Progenitor cell of endocrine pancreas (in vitro differentiated cells): Measurements from ENCODE around the gene GPR78. TPM values are rescaled to one million over a fixed set of nuclear protein-coding genes. Genes with fewer than 3 reads are reported as not detected.

Experiments used
- DNase-seq: peaks from one replicate; pipeline ENCODE4 v3.0.0; 2021; ENCODE audit warnings: low spot score; ENCODE audit not compliant: unreplicated experiment
- H3K27ac Mint-ChIP-seq: 2 replicates; pipeline ENCODE4 v1.8.0; 2021; ENCODE audit warnings: mild to moderate bottlenecking, moderate library complexity, mixed read lengths
- H3K27me3 Mint-ChIP-seq: 2 replicates; pipeline ENCODE4 v1.8.0; 2021; ENCODE audit warnings: mixed read lengths
- H3K36me3 Mint-ChIP-seq: 2 replicates; pipeline ENCODE4 v1.8.0; 2022; ENCODE audit warnings: mixed read lengths; ENCODE audit not compliant: insufficient read depth
- H3K4me1 Mint-ChIP-seq: 2 replicates; pipeline ENCODE4 v1.8.0; 2021; ENCODE audit warnings: low read depth, mixed read lengths
- H3K4me3 Mint-ChIP-seq: 2 replicates; pipeline ENCODE4 v1.8.0; 2021; ENCODE audit warnings: low read depth, mild to moderate bottlenecking, moderate library complexity, mixed read lengths
- H3K9me3 Mint-ChIP-seq: 2 replicates; pipeline ENCODE4 v1.8.0; 2021; ENCODE audit warnings: low read depth, mixed read lengths
- CTCF ChIP-seq: fragments of 200-600 bp; sonication (generic); IDR thresholded peaks from one replicate; pipeline ENCODE4 v1.5.0; 2021; ENCODE audit warnings: antibody characterized with exemption, mild to moderate bottlenecking; ENCODE audit not compliant: unreplicated experiment
- total RNA-seq: library from RNA; stranded (reverse); gene quantifications from 2 replicates; pipeline ENCODE4 v1.2.1, GENCODE V29; 2021

The GPR78 gene
- total RNA-seq, 1 donor from 2014 or later = 0.31 TPM

DNA sequence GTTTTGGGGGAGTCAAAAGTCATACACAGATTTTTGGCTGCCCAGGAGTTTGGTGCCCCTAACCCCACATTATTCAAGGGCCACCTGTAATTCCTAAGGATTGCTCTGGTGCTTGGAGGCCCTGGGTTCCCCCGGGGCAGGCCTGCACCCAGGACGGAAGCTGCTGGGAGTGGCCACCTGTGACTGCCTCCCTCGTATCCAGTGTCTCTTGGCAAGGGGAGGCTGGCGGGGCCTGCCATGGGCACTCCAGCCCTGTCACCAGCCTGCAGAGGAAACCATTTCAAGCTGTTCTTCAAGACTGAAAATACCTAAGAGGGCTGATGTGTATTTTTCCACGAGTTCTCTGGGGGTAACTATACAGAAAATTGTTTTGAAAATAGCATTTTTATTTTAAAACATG is 24.5 kb upstream of the GPR78 start:
- H3K27ac Mint-ChIP-seq = no peak overlapping the region
- peaks cover 7% of the 10 kb centered on the region for H3K27me3 Mint-ChIP-seq
- no peak for DNase-seq
- peaks cover 11% of the 10 kb centered on the region for H3K4me1 Mint-ChIP-seq
- no peaks in the 10 kb centered on the region for H3K36me3 Mint-ChIP-seq
- H3K9me3 Mint-ChIP-seq = no peaks in the 10 kb centered on the region
- H3K4me3 Mint-ChIP-seq = no peak overlapping the region
- no peak for TF ChIP-seq CTCF

GRCh38 chr4:8556341-8557150 is 23.6 kb upstream of the GPR78 start:
- Mint-ChIP-seq H3K4me3 (no peak overlapping the region), H3K9me3 (no peaks in the 10 kb centered on the region), H3K36me3 (no peaks in the 10 kb centered on the region), H3K4me1 (peaks cover 17% of the 10 kb centered on the region), H3K27me3 (peaks cover 7% of the 10 kb centered on the region), H3K27ac (no peak overlapping the region)
- no peak for DNase-seq
- TF ChIP-seq CTCF = no peak

DNA sequence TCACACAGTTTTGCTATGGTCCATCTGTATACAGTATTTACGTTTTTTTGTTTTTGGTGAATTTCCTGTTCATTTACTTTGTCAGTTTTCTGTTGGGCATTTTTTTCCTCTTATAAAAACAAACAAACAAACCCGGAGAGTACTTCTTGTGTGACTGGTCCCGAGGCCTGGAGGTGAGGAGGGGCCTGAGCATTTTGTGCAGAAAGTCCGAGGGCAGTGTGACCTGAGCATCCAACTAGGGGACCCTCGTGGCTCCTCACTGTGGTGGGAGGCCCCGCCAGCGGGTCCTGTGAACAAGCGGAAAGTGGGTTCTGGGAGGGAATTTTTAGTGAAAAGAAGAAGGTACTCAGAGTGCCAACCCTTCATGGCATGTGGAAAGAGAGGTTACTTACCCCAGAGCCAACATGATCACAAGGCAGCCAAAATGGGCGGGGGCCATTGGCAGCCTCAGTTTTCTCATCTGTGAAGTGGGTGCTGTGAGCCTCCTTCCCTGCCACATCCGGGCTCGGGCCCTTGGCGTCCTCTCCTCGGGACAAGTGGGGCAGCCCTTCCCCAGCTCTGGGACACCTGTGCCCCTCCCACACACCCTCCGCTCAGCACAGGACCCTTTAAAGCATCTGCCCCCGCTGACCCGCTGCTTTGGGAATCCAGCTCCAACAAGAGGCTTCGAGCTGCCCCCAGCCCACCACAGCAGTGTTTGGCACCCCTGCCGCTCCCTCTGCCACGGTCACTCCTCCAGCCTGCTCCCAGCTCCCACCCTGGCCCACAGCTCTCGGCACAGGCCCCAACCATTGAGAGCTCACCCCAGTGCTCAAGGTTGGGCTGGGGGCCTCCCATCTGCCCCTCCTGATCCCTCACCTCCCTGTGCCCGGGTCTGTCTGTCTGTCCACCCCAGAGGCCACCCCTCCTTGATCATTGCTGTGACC is 22.8 kb upstream of the GPR78 start:
- no peak overlapping the region for H3K27ac Mint-ChIP-seq
- peaks cover 5% of the 10 kb centered on the region for H3K27me3 Mint-ChIP-seq
- H3K36me3 Mint-ChIP-seq = no peaks in the 10 kb centered on the region
- no peak for TF ChIP-seq CTCF
- H3K4me1 Mint-ChIP-seq = peaks cover 22% of the 10 kb centered on the region
- H3K9me3 Mint-ChIP-seq = no peaks in the 10 kb centered on the region
- no peak overlapping the region for H3K4me3 Mint-ChIP-seq
- no peak for DNase-seq

DNA sequence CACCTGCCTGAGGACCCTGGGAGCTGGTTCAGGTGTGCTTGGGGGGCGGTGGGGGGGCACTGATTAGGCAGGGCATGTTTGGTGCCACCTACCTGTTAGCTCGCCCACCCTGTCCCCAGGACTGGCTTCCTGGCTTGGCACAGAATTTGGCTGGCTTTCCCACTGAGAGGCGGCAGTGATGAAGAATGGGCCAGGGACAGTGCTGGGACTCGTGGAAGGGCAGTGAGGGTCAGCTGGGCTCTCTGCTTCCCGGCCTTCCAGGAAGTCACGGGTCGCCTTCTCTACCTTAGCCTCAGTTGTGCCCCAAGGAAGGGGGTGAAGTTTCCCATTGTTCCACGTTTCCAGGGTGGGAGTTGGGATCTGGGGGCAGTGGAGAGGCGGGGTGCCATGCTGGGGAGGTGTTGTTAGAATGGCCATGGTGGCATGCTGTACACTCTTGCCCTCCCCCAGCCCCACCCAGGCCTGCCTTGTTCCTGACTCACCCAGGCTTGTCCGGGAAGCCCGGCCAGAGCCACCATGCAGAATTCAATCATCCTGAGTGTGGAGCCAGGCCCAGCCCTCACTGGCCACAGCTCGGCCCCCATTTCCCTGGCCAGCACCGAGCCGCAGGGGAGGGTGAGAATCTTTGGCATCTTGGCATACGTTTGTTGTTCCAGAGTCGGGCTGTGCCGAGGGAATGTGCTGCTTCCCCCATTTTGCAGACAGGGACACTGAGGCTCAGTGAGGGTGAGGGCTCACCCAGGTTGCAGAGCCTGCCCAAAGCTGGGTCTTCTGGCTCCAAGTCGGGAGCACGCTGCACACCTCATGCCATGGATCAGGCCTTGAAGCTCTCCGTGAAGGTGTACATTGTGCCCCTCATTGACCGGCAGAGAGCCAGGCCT is 21.9 kb upstream of the GPR78 start:
- H3K36me3 Mint-ChIP-seq = no peaks in the 10 kb centered on the region
- peaks cover 22% of the 10 kb centered on the region for H3K4me1 Mint-ChIP-seq
- no peak for TF ChIP-seq CTCF
- H3K9me3 Mint-ChIP-seq = no peaks in the 10 kb centered on the region
- no peak overlapping the region for H3K4me3 Mint-ChIP-seq
- no peak for DNase-seq
- H3K27me3 Mint-ChIP-seq = peaks cover 2% of the 10 kb centered on the region
- no peak overlapping the region for H3K27ac Mint-ChIP-seq
